K562 (cell line): ENCODE data around the gene LGALS8. TPM values are rescaled to one million over a fixed set of nuclear protein-coding genes. Genes with fewer than 3 reads are reported as not detected.

Experiments used
- ATAC-seq: fragments of 200-7000 bp; cut with Tn5 transposase; 3 replicates; pipeline ENCODE4 v1.9.1; 2020; ENCODE audit warnings: moderate library complexity
- BruUV-seq: library from RNA; stranded (reverse); fragments of 400-500 nt; replicated peaks from 2 replicates; lab custom pipeline; 2021; lab: Mats Ljungman, UMichigan
- CTCF ChIA-PET: fragments of 300-600 bp; formaldehyde crosslinking; extraction: SDS; loops from one replicate; lab custom pipeline; 2021; ENCODE audit warnings: low intra/inter-chr PET ratio; lab: Yijun Ruan, JAX
- POLR2A ChIA-PET: fragments of 300-600, 350-650 bp; sonication (Branson Sonifier 250); formaldehyde crosslinking; extraction: SDS; loops from one replicate; lab custom pipeline; 2021; ENCODE audit warnings: antibody characterized with exemption, inconsistent platforms; lab: Yijun Ruan, JAX
- DNase-seq, 4 experiments: peaks; one replicate each; pipeline versions ENCODE4 v3.0.0 to v3.0.0-alpha.2; 2011 to 2018; ENCODE audit warnings: low spot score in 3 of 4, mixed read lengths in 3 of 4; ENCODE audit errors: extremely low read depth in 1 of 4
- FAIRE-seq: peaks from 2 replicates; lab custom pipeline; 2011; peaks lifted over from hg19 to GRCh38; lab: Jason Lieb, UNC
- H2AFZ ChIP-seq: 2 replicates; pipeline ENCODE4 v1.6.0; 2011; ENCODE audit warnings: low read depth, low read length, control low read depth, inconsistent platforms
- H3K27ac ChIP-seq: fragments of 200-600 bp; 3 replicates; pipeline ENCODE4 v1.8.0; 2011; ENCODE audit warnings: low read depth, mild to moderate bottlenecking, control low read depth, inconsistent platforms, low read length, moderate library complexity, mixed read lengths; ENCODE audit errors: extremely low read depth
- H3K27me3 ChIP-seq, 2 experiments: fragments of 300-600 bp in 1 of 2; 2 replicates in 1 of 2; 3 replicates in 1 of 2; pipeline versions ENCODE4 v1.6.0 to v1.8.0; 2011; ENCODE audit warnings: inconsistent platforms in 2 of 2, low read length in 2 of 2, mild to moderate bottlenecking in 1 of 2, mixed read lengths in 1 of 2, moderate library complexity in 1 of 2; ENCODE audit not compliant: control insufficient read depth in 2 of 2, insufficient read depth in 2 of 2
- H3K36me3 ChIP-seq: fragments of 300-600 bp; 3 replicates; pipeline ENCODE4 v1.8.0; 2011; ENCODE audit warnings: mild to moderate bottlenecking, low read length, inconsistent platforms; ENCODE audit not compliant: control insufficient read depth, insufficient read depth
- H3K4me1 ChIP-seq, 2 experiments: fragments of 200-600 bp in 1 of 2; replicated peaks in 1 of 2; 2 replicates in 1 of 2; 3 replicates in 1 of 2; pipeline versions ENCODE4 v1.5.1 to v1.8.0; 2011; ENCODE audit warnings: inconsistent platforms in 2 of 2, low read length in 2 of 2, mild to moderate bottlenecking in 1 of 2, mixed read lengths in 1 of 2, moderate library complexity in 1 of 2; ENCODE audit not compliant: control insufficient read depth in 2 of 2, insufficient read depth in 2 of 2
- H3K4me2 ChIP-seq: 2 replicates; pipeline ENCODE4 v1.6.1; 2011; ENCODE audit warnings: low read length, control low read depth, inconsistent platforms, mixed read lengths; ENCODE audit not compliant: insufficient read depth
- H3K4me3 ChIP-seq: fragments of 200-600 bp; sonication (generic), shearing (Covaris generic); 2 replicates; pipeline ENCODE4 v1.5.1; 2016; ENCODE audit warnings: control low read depth, inconsistent platforms
- H3K79me2 ChIP-seq: fragments of 200-600 bp; 3 replicates; pipeline ENCODE4 v1.8.0; 2011; ENCODE audit warnings: low read length, inconsistent platforms; ENCODE audit not compliant: control insufficient read depth, insufficient read depth
- H3K9ac ChIP-seq, 2 experiments: 2 replicates each; pipeline versions ENCODE4 v1.6.0 to v1.6.1; 2011; ENCODE audit warnings: low read depth in 2 of 2, low read length in 2 of 2, control low read depth in 1 of 2, inconsistent platforms in 1 of 2, mild to moderate bottlenecking in 1 of 2, mixed read lengths in 1 of 2; ENCODE audit not compliant: insufficient read depth in 1 of 2
- H3K9me1 ChIP-seq: one replicate; pipeline ENCODE4 v1.6.0; 2011; ENCODE audit warnings: inconsistent platforms, mild to moderate bottlenecking, low read length, moderate library complexity; ENCODE audit not compliant: control insufficient read depth, insufficient read depth
- H3K9me3 ChIP-seq: replicated peaks from 2 replicates; pipeline ENCODE4 v1.5.1; 2011; ENCODE audit warnings: low read depth, low read length, inconsistent platforms; ENCODE audit not compliant: control insufficient read depth, insufficient read depth
- H4K20me1 ChIP-seq: replicated peaks from 2 replicates; pipeline ENCODE4 v1.6.1; 2011; ENCODE audit warnings: low read length, inconsistent platforms, mixed read lengths; ENCODE audit not compliant: control insufficient read depth, insufficient read depth
- ATF1 ChIP-seq, 2 experiments: fragments of 450-650 bp in 1 of 2; IDR thresholded peaks; 2 replicates each; pipeline ENCODE4 v1.6.1; 2016; ENCODE audit warnings: missing compliant biosample characterization in 1 of 2, missing genetic modification characterization in 1 of 2
- KLF13 ChIP-seq: fragments of 450-650 bp; IDR thresholded peaks from 2 replicates; pipeline ENCODE4 v1.6.1; 2016; ENCODE audit warnings: missing genetic modification characterization, low read depth, mild to moderate bottlenecking, missing compliant biosample characterization, moderate library complexity, borderline replicate concordance
- MGA ChIP-seq: fragments of 450-650 bp; IDR thresholded peaks from 2 replicates; pipeline ENCODE4 v1.6.1; 2016; ENCODE audit warnings: mild to moderate bottlenecking, moderate library complexity
- RBM22 ChIP-seq: fragments of 200-400 bp; formaldehyde crosslinking; IDR thresholded peaks from 2 replicates; pipeline ENCODE4 v1.6.1; 2018; ENCODE audit warnings: low read length, low read depth; ENCODE audit not compliant: poor library complexity, severe bottlenecking
- ZNF347 ChIP-seq: fragments of 450-650 bp; formaldehyde crosslinking; IDR thresholded peaks from 2 replicates; pipeline ENCODE4 v1.4.0; 2020; ENCODE audit warnings: low read depth, mild to moderate bottlenecking, moderate library complexity
- ZNF583 ChIP-seq: fragments of 250-450 bp; sonication (Bioruptor Pico); IDR thresholded peaks from 2 replicates; pipeline ENCODE4 v1.4.0; 2020
- ZNF785 ChIP-seq: fragments of 250-450 bp; sonication (Bioruptor Pico); IDR thresholded peaks from 2 replicates; pipeline ENCODE4 v1.4.0; 2020; ENCODE audit warnings: mild to moderate bottlenecking
- WGBS: fragments of 100-300 bp; shearing (Covaris generic); methylation state at CpG from one replicate; pipeline ENCODE4 v1.1.6; 2016; ENCODE audit warnings: low coverage, mixed read lengths; ENCODE audit not compliant: insufficient coverage; ENCODE audit errors: missing lambda C conversion rate; 5-methylcytosine and 5-hydroxymethylcytosine counted together
- in situ Hi-C: fragments of 300-500 bp; cut with MboI; formaldehyde crosslinking; loops from 4 replicates; pipeline ENCODE4 v1.15.0; 2018; ENCODE audit warnings: inconsistent platforms, mixed read lengths
- intact Hi-C: fragments of 100-400 bp; cut with micrococcal nuclease; formaldehyde crosslinking; loops from 2 replicates; pipeline ENCODE4 v1.14.2; 2022
- polyA plus RNA-seq, 8 experiments: library from polyadenylated mRNA; depleted of rRNA in 4 of 8; stranded (reverse) in 5 of 8; unstranded in 3 of 8; fragments of >200 nt; fragmentation: Nextera tagmentation in 2 of 8; fragmentation: Illumina TruSeq in 1 of 8; extraction: Ambion mirVana in 2 of 8; extraction: Trizol in 1 of 8; gene quantifications; 2 replicates each; pipeline versions ENCODE4 v1.2.1 to v1.2.3, GENCODE V29; 2011 to 2014; ENCODE audit warnings: inconsistent platforms in 1 of 8, missing spikeins in 1 of 8
- total RNA-seq, 7 experiments: library from RNA; depleted of rRNA in 6 of 7; stranded (reverse); fragments of >200 nt in 6 of 7; fragmentation: Illumina TruSeq in 2 of 7; extraction: Trizol in 2 of 7; gene quantifications; 2 replicates each; pipeline versions ENCODE4 v1.2.1 to v1.2.3, GENCODE V29; 2011 to 2021; ENCODE audit warnings: low replicate concordance in 1 of 7
- TF ChIP-seq, protein P1 (sequence below): fragments of 250-450 bp; sonication (Bioruptor Pico); IDR thresholded peaks from 2 replicates; pipeline ENCODE4 v1.5.0; 2021; ENCODE audit warnings: mild to moderate bottlenecking, moderate library complexity

The LGALS8 gene
- total and polyA plus RNA-seq, 9 of the 15 experiments (the other 6 are each of a cell fraction or from before 2014, with no cell fraction given) = 57.4 to 87.7 (median 70.3) TPM

- ChIA-PET POLR2A (no interaction called here), CTCF (no interaction called here)
- H3K4me3 ChIP-seq = no peak overlapping the region
- DNase-seq (no peak), ATAC-seq (no peak), FAIRE-seq (no peak)
- no peak overlapping the region for H3K9ac ChIP-seq
- H3K4me1 ChIP-seq = 0 out of 5 replicates have a peak, but pooled peaks cover 0 to 3% of the 10 kb centered on the region in 2 experiments
- in situ Hi-C loops = no loop called here
- H3K27me3 ChIP-seq = no peaks in the 10 kb centered on the region
- no peaks in the 10 kb centered on the region for H3K9me3 ChIP-seq
- intact Hi-C loops = no loop called here
- no peak overlapping the region for H3K4me2 ChIP-seq
- no peak overlapping the region for H3K27ac ChIP-seq
- peaks cover 95% of the 10 kb centered on the region for H3K36me3 ChIP-seq
- 94% methylated on average over 7 of the region's 7 CpGs for WGBS
- BruUV-seq = no TSS peak
- no peaks in the 10 kb centered on the region for H3K9me1 ChIP-seq
- no peaks in the 10 kb centered on the region for H4K20me1 ChIP-seq
- no peaks in the 10 kb centered on the region for H3K79me2 ChIP-seq
- no peak overlapping the region for H2AFZ ChIP-seq
- TF ChIP-seq ZNF347 = no peak
- TF ChIP-seq ATF1 (CRISPR knock-in tag; IDR thresholded peaks at IDR 0.05) = no peak
- no peak for TF ChIP-seq ATF1 (tag; IDR thresholded peaks at IDR 0.05)
- no peak for TF ChIP-seq RBM22
- TF ChIP-seq, protein P1, sequence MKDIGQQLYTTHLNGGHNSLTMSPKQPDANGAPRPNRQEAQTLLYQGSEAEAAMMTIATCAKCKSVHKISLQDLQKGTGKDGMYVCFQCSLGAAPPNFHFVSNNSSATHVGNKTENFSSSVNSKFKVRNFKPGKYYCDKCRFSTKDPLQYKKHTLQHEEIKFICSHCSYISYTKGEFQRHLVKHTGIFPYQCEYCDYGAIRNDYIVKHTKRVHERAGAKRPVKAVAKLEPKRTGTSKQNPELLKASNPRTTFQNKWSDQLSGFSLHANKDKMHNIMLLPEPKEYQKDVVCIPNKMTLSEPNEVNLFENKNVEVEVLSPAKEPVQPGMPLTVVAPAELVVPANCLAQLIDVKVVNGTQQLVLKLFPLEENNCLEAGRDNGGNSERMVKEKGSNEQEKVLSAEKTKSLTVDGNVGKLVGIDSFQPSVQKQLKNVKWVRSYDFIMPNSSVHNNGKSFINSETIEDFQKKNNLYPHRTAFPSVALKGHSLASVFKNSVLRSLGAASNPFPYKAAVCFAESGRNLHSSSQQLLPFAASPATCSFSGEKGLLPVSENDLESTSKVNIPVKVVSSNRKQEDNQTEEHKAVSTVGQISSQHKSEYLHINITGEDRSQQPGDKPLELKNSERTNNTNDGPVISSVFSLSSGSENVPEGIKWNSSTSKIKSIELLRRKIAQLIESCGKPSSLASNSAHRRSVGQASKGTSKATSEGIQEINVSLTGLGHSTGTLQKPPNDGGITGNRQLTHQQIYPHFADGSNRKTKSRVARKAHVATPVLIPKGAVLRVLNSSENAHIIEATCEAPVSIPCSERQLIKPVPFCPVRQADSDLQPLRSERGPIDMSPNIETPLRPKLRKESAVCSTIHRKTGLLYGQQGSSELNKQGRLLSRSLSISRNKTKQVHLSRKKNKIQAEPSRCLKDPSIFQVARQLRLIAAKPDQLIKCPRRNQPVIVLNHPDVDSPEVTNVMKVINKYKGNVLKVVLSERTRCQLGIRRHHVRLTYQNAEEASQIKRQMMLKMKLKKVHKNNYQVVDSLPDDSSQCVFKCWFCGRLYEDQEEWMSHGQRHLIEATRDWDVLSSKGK (CRISPR knock-in tag) = no peak
- no peak for TF ChIP-seq KLF13 (tag)
- TF ChIP-seq ZNF785 (CRISPR knock-in tag) = no peak
- no peak for TF ChIP-seq ZNF583 (CRISPR knock-in tag)
- no peak for TF ChIP-seq MGA
Observed at GRCh38 chr1:236556606-236557005, 32.8 kb downstream of the LGALS8 start.
